ENCODE measurements around the gene MTMR3.

The MTMR3 gene

GRCh38 chr22:30027169-30027568 lies 144.2 kb downstream of the MTMR3 start:
- TF ChIP-seq CTCF (IDR thresholded peaks at IDR 0.05; ENCODE audit: control insufficient read depth, insufficient read depth, low read depth, low read length, missing control alignments), result no peak
- no peak overlapping the region for H3K4me3 ChIP-seq (ENCODE audit: control insufficient read depth, low read depth, low read length)
- DNase-seq (ENCODE audit: low read depth), result no peak

GRCh38 chr22:30027791-30028190 lies 144.8 kb downstream of the MTMR3 start:
- no peak overlapping the region for H3K4me3 ChIP-seq (ENCODE audit: control insufficient read depth, low read depth, low read length)
- no peak for TF ChIP-seq CTCF (IDR thresholded peaks at IDR 0.05; ENCODE audit: control insufficient read depth, insufficient read depth, low read depth, low read length, missing control alignments)
- no peak for DNase-seq (ENCODE audit: low read depth)

- no peak overlapping the region for H3K4me3 ChIP-seq (ENCODE audit: control insufficient read depth, low read depth, low read length)
- TF ChIP-seq CTCF (IDR thresholded peaks at IDR 0.05; ENCODE audit: control insufficient read depth, insufficient read depth, low read depth, low read length, missing control alignments), result no peak
- DNase-seq (ENCODE audit: low read depth), result no peak
These were observed 145.8 kb downstream of the MTMR3 start for GRCh38 chr22:30028731-30029130.

GRCh38 chr22:30029512-30029911 lies 146.5 kb downstream of the MTMR3 start:
- H3K4me3 ChIP-seq (ENCODE audit: control insufficient read depth, low read depth, low read length), result no peak overlapping the region
- DNase-seq (ENCODE audit: low read depth), result no peak
- TF ChIP-seq CTCF (IDR thresholded peaks at IDR 0.05; ENCODE audit: control insufficient read depth, insufficient read depth, low read depth, low read length, missing control alignments), result no peak

GRCh38 chr22:30030329-30030728 lies 147.4 kb downstream of the MTMR3 start:
- no peak for DNase-seq (ENCODE audit: low read depth)
- no peak for TF ChIP-seq CTCF (IDR thresholded peaks at IDR 0.05; ENCODE audit: control insufficient read depth, insufficient read depth, low read depth, low read length, missing control alignments)
- no peak overlapping the region for H3K4me3 ChIP-seq (ENCODE audit: control insufficient read depth, low read depth, low read length)

GRCh38 chr22:30031328-30031727 lies 148.4 kb downstream of the MTMR3 start:
- TF ChIP-seq CTCF (IDR thresholded peaks at IDR 0.05; ENCODE audit: control insufficient read depth, insufficient read depth, low read depth, low read length, missing control alignments), result no peak
- DNase-seq (ENCODE audit: low read depth), result no peak
- no peak overlapping the region for H3K4me3 ChIP-seq (ENCODE audit: control insufficient read depth, low read depth, low read length)

Data from AG09309 (cell line).